Spinal cord (tissue), 10 donors: Measurements from ENCODE around the gene NPAS4. TPM values are rescaled to one million over a fixed set of nuclear protein-coding genes. Genes with fewer than 3 reads are reported as not detected.
"Not testable (repeated sequence)": the region's sequence is repeated elsewhere in the genome, so short reads cannot be mapped to it uniquely, and the experiment has no call there.

Experiments
- DNase-seq, 6 donors: peaks; one replicate each; pipeline versions ENCODE4 v3.0.0 to v3.0.0-alpha.2; 2013 to 2015; ENCODE audit warnings: low spot score in 6 of 6, low read depth in 4 of 6
- H3K27ac ChIP-seq: one replicate; pipeline ENCODE4 v1.5.1; 2013; ENCODE audit warnings: low read depth, low read length, control low read depth
- H3K27me3 ChIP-seq: one replicate; pipeline ENCODE4 v1.6.1; 2013; ENCODE audit warnings: low read length; ENCODE audit not compliant: control insufficient read depth, insufficient read depth
- H3K36me3 ChIP-seq: one replicate; pipeline ENCODE4 v1.6.1; 2013; ENCODE audit warnings: low read length; ENCODE audit not compliant: control insufficient read depth, insufficient read depth
- H3K4me1 ChIP-seq: one replicate; pipeline ENCODE4 v1.6.1; 2013; ENCODE audit warnings: low read length; ENCODE audit not compliant: control insufficient read depth, insufficient read depth
- H3K4me3 ChIP-seq: one replicate; pipeline ENCODE4 v1.5.1; 2013; ENCODE audit warnings: low read depth, low read length, control low read depth
- H3K9me3 ChIP-seq: one replicate; pipeline ENCODE4 v1.6.1; 2013; ENCODE audit warnings: low read length; ENCODE audit not compliant: control insufficient read depth, insufficient read depth
- WGBS: methylation state at CpG from one replicate; pipeline ENCODE4 v1.1.5; 2013; ENCODE audit warnings: missing lambda C conversion rate; ENCODE audit not compliant: insufficient coverage; 5-methylcytosine and 5-hydroxymethylcytosine counted together
- polyA plus RNA-seq, 2 donors: library from polyadenylated mRNA; unstranded; fragments of 120-200 nt; gene quantifications; one replicate each; pipeline ENCODE4 v1.2.1, GENCODE V29; 2013; ENCODE audit not compliant: insufficient read length in 2 of 2
- total RNA-seq, 2 donors: library from RNA; depleted of rRNA in 1 of 2; stranded (reverse); fragments of 120-200 nt in 1 of 2; fragments of >200 nt in 1 of 2; gene quantifications; one replicate each; pipeline versions ENCODE4 v1.2.3 to v1.2.4, GENCODE V29; 2013 to 2014
- donor health status: healthy.

NPAS4 gene
- total and polyA plus RNA-seq, 4 donors: 0.11 to 1.8 (median 0.38) TPM

- Histone ChIP-seq H3K4me1 (no peaks in the 10 kb centered on the region), H3K27me3 (peaks cover 3% of the 10 kb centered on the region), H3K9me3 (no peaks in the 10 kb centered on the region), H3K4me3 (no peak overlapping the region), H3K27ac (no peak overlapping the region), H3K36me3 (no peaks in the 10 kb centered on the region)
- WGBS: 86% methylated on average over 2 of the region's 4 CpGs
- no peak for DNase-seq
Observed at GRCh38 chr11:66448523-66448922, 27.7 kb downstream of the NPAS4 start.

GRCh38 chr11:66450560-66450959 lies 29.7 kb downstream of the NPAS4 start:
- Histone ChIP-seq H3K9me3 (no peaks in the 10 kb centered on the region), H3K4me3 (no peak overlapping the region), H3K27me3 (peaks cover 5% of the 10 kb centered on the region), H3K36me3 (no peaks in the 10 kb centered on the region), H3K27ac (no peak overlapping the region), H3K4me1 (no peaks in the 10 kb centered on the region)
- WGBS: 68% methylated on average over 3 of the region's 4 CpGs
- DNase-seq: no peak

GRCh38 chr11:66451663-66452062 lies 30.8 kb downstream of the NPAS4 start:
- no peaks in the 10 kb centered on the region for H3K4me1 ChIP-seq
- no peak for DNase-seq
- WGBS: 89% methylated on average over 3 of the region's 4 CpGs
- no peak overlapping the region for H3K4me3 ChIP-seq
- no peak overlapping the region for H3K27ac ChIP-seq
- no peaks in the 10 kb centered on the region for H3K9me3 ChIP-seq
- peaks cover 5% of the 10 kb centered on the region for H3K27me3 ChIP-seq
- no peaks in the 10 kb centered on the region for H3K36me3 ChIP-seq

GRCh38 chr11:66454247-66454646 lies 33.4 kb downstream of the NPAS4 start:
- Histone ChIP-seq H3K4me3 (no peak overlapping the region), H3K27me3 (peaks cover 5% of the 10 kb centered on the region), H3K36me3 (no peaks in the 10 kb centered on the region), H3K4me1 (no peaks in the 10 kb centered on the region), H3K27ac (no peak overlapping the region), H3K9me3 (no peaks in the 10 kb centered on the region)
- 59% methylated on average over 4 of the region's 6 CpGs for WGBS
- DNase-seq: no peak

- 41% methylated on average over 2 of the region's 3 CpGs for WGBS
- no peaks in the 10 kb centered on the region for H3K9me3 ChIP-seq
- DNase-seq: no peak
Observed at GRCh38 chr11:66454828-66455227, 34.0 kb downstream of the NPAS4 start.

GRCh38 chr11:66457826-66458225 lies 37.0 kb downstream of the NPAS4 start:
- no peak for DNase-seq
- Histone ChIP-seq H3K9me3 (no peaks in the 10 kb centered on the region), H3K27me3 (peaks cover 2% of the 10 kb centered on the region), H3K27ac (no peak overlapping the region), H3K4me1 (no peaks in the 10 kb centered on the region), H3K4me3 (no peak overlapping the region), H3K36me3 (no peaks in the 10 kb centered on the region)
- WGBS: 100% methylated on average over 1 of the region's 6 CpGs

More at GRCh38 chr11:66454828-66455227, 34.0 kb downstream of the NPAS4 start:
- Histone ChIP-seq H3K4me1 (no peaks in the 10 kb centered on the region), H3K4me3 (no peak overlapping the region), H3K27me3 (peaks cover 5% of the 10 kb centered on the region), H3K27ac (no peak overlapping the region), H3K36me3 (no peaks in the 10 kb centered on the region)

- no peak overlapping the region for H3K4me3 ChIP-seq
- H3K36me3 ChIP-seq: no peaks in the 10 kb centered on the region
- no peak for DNase-seq
- H3K9me3 ChIP-seq: no peaks in the 10 kb centered on the region
- WGBS: no CpG with 5 or more reads among the region's 5 CpGs
- H3K27ac ChIP-seq: no peak overlapping the region
- no peaks in the 10 kb centered on the region for H3K4me1 ChIP-seq
- peaks cover 2% of the 10 kb centered on the region for H3K27me3 ChIP-seq
Observed at GRCh38 chr11:66459138-66459778, 38.4 kb downstream of the NPAS4 start.

- no peak for DNase-seq
- H3K4me1 ChIP-seq: peaks cover 7% of the 10 kb centered on the region
- H3K36me3 ChIP-seq: no peaks in the 10 kb centered on the region
- no peaks in the 10 kb centered on the region for H3K27me3 ChIP-seq
- H3K4me3 ChIP-seq: no peak overlapping the region
- no peaks in the 10 kb centered on the region for H3K9me3 ChIP-seq
- H3K27ac ChIP-seq: no peak overlapping the region
Observed at GRCh38 chr11:66462010-66462409, 41.2 kb downstream of the NPAS4 start.

- Histone ChIP-seq H3K9me3 (no peaks in the 10 kb centered on the region), H3K4me1 (peaks cover 14% of the 10 kb centered on the region), H3K27me3 (no peaks in the 10 kb centered on the region), H3K4me3 (no peak overlapping the region), H3K27ac (no peak overlapping the region), H3K36me3 (no peaks in the 10 kb centered on the region)
- 92% methylated on average over 2 of the region's 3 CpGs for WGBS
- DNase-seq: no peak
Observed at GRCh38 chr11:66462911-66463310, 42.1 kb downstream of the NPAS4 start.

- H3K4me3 ChIP-seq, H3K36me3 ChIP-seq, H3K27me3 ChIP-seq, H3K9me3 ChIP-seq, H3K27ac ChIP-seq, DNase-seq: not testable (repeated sequence)
- WGBS: no CpG with 5 or more reads among the region's 5 CpGs
- H3K4me1 ChIP-seq: peaks cover 19% of the 10 kb centered on the region
Observed at GRCh38 chr11:66464116-66464515, 43.3 kb downstream of the NPAS4 start.
